IMR-90 (cell line): Measurements from ENCODE around the gene PDZRN3. TPM values are rescaled to one million over a fixed set of nuclear protein-coding genes. Genes with fewer than 3 reads are reported as not detected.

ENCODE experiments used
- ATAC-seq: fragments of 200-7000 bp; cut with Tn5 transposase; 2 replicates; pipeline ENCODE4 v1.9.1; 2020; ENCODE audit warnings: low read depth, mild to moderate bottlenecking, moderate library complexity
- BruUV-seq: library from RNA; stranded (reverse); fragments of 400-500 nt; replicated peaks from 2 replicates; lab custom pipeline; 2021; lab: Mats Ljungman, UMichigan
- CTCF ChIA-PET: fragments of 300-600 bp; formaldehyde crosslinking; extraction: SDS; loops from one replicate; lab custom pipeline; 2021; ENCODE audit warnings: antibody characterized with exemption; lab: Yijun Ruan, JAX
- POLR2A ChIA-PET: fragments of 300-600 bp; sonication (Branson Sonifier 250); formaldehyde crosslinking; loops from one replicate; lab custom pipeline; 2022; ENCODE audit warnings: antibody characterized with exemption; ENCODE audit not compliant: unreplicated experiment; lab: Charles Lee
- DNase-seq: peaks from one replicate; pipeline ENCODE4 v3.0.0; 2013
- H2AFZ ChIP-seq: replicated peaks from 2 replicates; pipeline ENCODE3; 2013; ENCODE audit warnings: low read length, mild to moderate bottlenecking; ENCODE audit not compliant: poor library complexity
- H2AK5ac ChIP-seq: 2 replicates; pipeline ENCODE4 v1.6.1; 2013; ENCODE audit warnings: low read depth, low read length, inconsistent platforms
- H2AK9ac ChIP-seq: replicated peaks from 2 replicates; pipeline ENCODE3; 2013; ENCODE audit warnings: mild to moderate bottlenecking, low read depth, low read length, moderate library complexity; ENCODE audit not compliant: poor library complexity
- H2BK120ac ChIP-seq: 2 replicates; pipeline ENCODE4 v1.6.1; 2013; ENCODE audit warnings: low read depth, low read length, inconsistent platforms
- H2BK15ac ChIP-seq: 3 replicates; pipeline ENCODE4 v1.6.1; 2013; ENCODE audit warnings: low read depth, low read length, inconsistent platforms
- H2BK20ac ChIP-seq: 2 replicates; pipeline ENCODE4 v1.6.1; 2013; ENCODE audit warnings: low read depth, mild to moderate bottlenecking, inconsistent platforms, low read length, moderate library complexity
- H2BK5ac ChIP-seq: 2 replicates; pipeline ENCODE4 v1.6.1; 2013; ENCODE audit warnings: mild to moderate bottlenecking, low read depth, low read length, inconsistent platforms; ENCODE audit not compliant: poor library complexity, severe bottlenecking
- H3K14ac ChIP-seq: replicated peaks from 2 replicates; pipeline ENCODE4 v1.6.1; 2013; ENCODE audit warnings: low read depth, low read length, inconsistent platforms
- H3K18ac ChIP-seq: 2 replicates; pipeline ENCODE4 v1.6.1; 2013; ENCODE audit warnings: low read depth, low read length, control low read depth
- H3K23ac ChIP-seq: 2 replicates; pipeline ENCODE4 v1.6.1; 2013; ENCODE audit warnings: low read depth, low read length, inconsistent platforms
- H3K27ac ChIP-seq: 2 replicates; pipeline ENCODE4 v1.5.1; 2013; ENCODE audit warnings: mild to moderate bottlenecking, control low read depth, low read length; ENCODE audit not compliant: insufficient read depth
- H3K27me3 ChIP-seq: 2 replicates; pipeline ENCODE4 v1.6.1; 2013; ENCODE audit warnings: low read length; ENCODE audit not compliant: control insufficient read depth, insufficient read depth
- H3K36me3 ChIP-seq: 2 replicates; pipeline ENCODE4 v1.6.1; 2013; ENCODE audit warnings: low read length, mixed read lengths; ENCODE audit not compliant: control insufficient read depth, insufficient read depth
- H3K4ac ChIP-seq: 2 replicates; pipeline ENCODE4 v1.6.1; 2013; ENCODE audit warnings: low read depth, low read length, inconsistent platforms
- H3K4me1 ChIP-seq: 2 replicates; pipeline ENCODE4 v1.6.1; 2013; ENCODE audit warnings: low read length, mixed read lengths; ENCODE audit not compliant: control insufficient read depth, insufficient read depth
- H3K4me2 ChIP-seq: 2 replicates; pipeline ENCODE4 v1.6.1; 2013; ENCODE audit warnings: low read depth, mild to moderate bottlenecking, control low read depth, low read length, moderate library complexity
- H3K4me3 ChIP-seq: 2 replicates; pipeline ENCODE4 v1.5.1; 2013; ENCODE audit warnings: low read depth, mild to moderate bottlenecking, control low read depth, low read length, moderate library complexity; ENCODE audit not compliant: insufficient read depth
- H3K56ac ChIP-seq: 2 replicates; pipeline ENCODE4 v1.6.1; 2013; ENCODE audit warnings: low read length, inconsistent platforms; ENCODE audit not compliant: insufficient read depth; ENCODE audit errors: extremely low read depth
- H3K79me1 ChIP-seq, 2 experiments: 2 replicates each; pipeline ENCODE4 v1.6.1; 2013; ENCODE audit warnings: low read length in 2 of 2, inconsistent platforms in 1 of 2, low read depth in 1 of 2
- H3K9ac ChIP-seq: 2 replicates; pipeline ENCODE4 v1.6.1; 2013; ENCODE audit warnings: low read depth, low read length, control low read depth
- H3K9me1 ChIP-seq: 2 replicates; pipeline ENCODE4 v1.6.1; 2013; ENCODE audit warnings: low read length, inconsistent platforms; ENCODE audit not compliant: insufficient read depth
- H3K9me3 ChIP-seq: 2 replicates; pipeline ENCODE4 v1.6.1; 2013; ENCODE audit warnings: low read length; ENCODE audit not compliant: control insufficient read depth, insufficient read depth
- H4K20me1 ChIP-seq: 2 replicates; pipeline ENCODE4 v1.6.1; 2013; ENCODE audit warnings: low read length, inconsistent platforms; ENCODE audit not compliant: insufficient read depth
- H4K5ac ChIP-seq: 2 replicates; pipeline ENCODE4 v1.6.1; 2013; ENCODE audit warnings: mild to moderate bottlenecking, low read depth, low read length, control low read depth
- H4K8ac ChIP-seq, 2 experiments: 2 replicates each; pipeline ENCODE4 v1.6.1; 2013; ENCODE audit warnings: low read depth in 2 of 2, low read length in 2 of 2, control low read depth in 1 of 2, inconsistent platforms in 1 of 2
- H4K91ac ChIP-seq: 2 replicates; pipeline ENCODE4 v1.6.1; 2013; ENCODE audit warnings: low read depth, low read length, inconsistent platforms; ENCODE audit not compliant: insufficient read depth
- BHLHE40 ChIP-seq: fragments of 150-350 bp; IDR thresholded peaks from 2 replicates; pipeline ENCODE4 v1.6.1; 2016; ENCODE audit warnings: mild to moderate bottlenecking, low read depth, low read length
- CEBPB ChIP-seq: IDR thresholded peaks from 2 replicates; pipeline ENCODE4 v1.6.1; 2012; ENCODE audit warnings: low read depth, low read length, improper control_type of control experiment
- CHD1 ChIP-seq: IDR thresholded peaks from 2 replicates; pipeline ENCODE4 v1.6.1; 2012; ENCODE audit warnings: low read depth, low read length, improper control_type of control experiment
- FOS ChIP-seq: fragments of 150-350 bp; IDR thresholded peaks from 2 replicates; pipeline ENCODE4 v1.6.1; 2016; ENCODE audit warnings: low read depth, low read length
- MAFK ChIP-seq: IDR thresholded peaks from 2 replicates; pipeline ENCODE4 v1.6.1; 2012; ENCODE audit warnings: low read depth, low read length, improper control_type of control experiment
- MAZ ChIP-seq: IDR thresholded peaks from 2 replicates; pipeline ENCODE4 v1.6.1; 2012; ENCODE audit warnings: low read depth, mild to moderate bottlenecking, low read length, improper control_type of control experiment, moderate library complexity, borderline replicate concordance
- MXI1 ChIP-seq: IDR thresholded peaks from 2 replicates; pipeline ENCODE4 v1.6.1; 2012; ENCODE audit warnings: low read depth, mild to moderate bottlenecking, low read length, moderate library complexity, borderline replicate concordance
- NFE2L2 ChIP-seq: fragments of 150-350 bp; IDR thresholded peaks from 2 replicates; pipeline ENCODE4 v1.6.1; 2016; ENCODE audit warnings: low read depth, mild to moderate bottlenecking, low read length
- POLR2A ChIP-seq: IDR thresholded peaks from 2 replicates; pipeline ENCODE4 v1.6.1; 2012; ENCODE audit warnings: mild to moderate bottlenecking, low read depth, low read length
- RAD21 ChIP-seq: IDR thresholded peaks from 2 replicates; pipeline ENCODE4 v1.6.1; 2012; ENCODE audit warnings: low read length, improper control_type of control experiment
- RCOR1 ChIP-seq: IDR thresholded peaks from 2 replicates; pipeline ENCODE4 v1.6.1; 2012; ENCODE audit warnings: mild to moderate bottlenecking, low read length, improper control_type of control experiment; ENCODE audit not compliant: insufficient replicate concordance
- RFX5 ChIP-seq: IDR thresholded peaks from 2 replicates; pipeline ENCODE4 v1.8.0; 2012; ENCODE audit warnings: low read depth, mild to moderate bottlenecking, low read length, moderate library complexity
- WGBS, 2 experiments: methylation state at CpG; one replicate each; pipeline versions ENCODE4 v1.1.5 to v1.1.7; 2013; ENCODE audit warnings: missing lambda C conversion rate in 2 of 2; ENCODE audit not compliant: insufficient read length in 1 of 2; ENCODE audit errors: extremely low coverage in 2 of 2; 5-methylcytosine and 5-hydroxymethylcytosine counted together
- dilution Hi-C: fragments of 300-500 bp; cut with HindIII; formaldehyde crosslinking; loops from one replicate; pipeline ENCODE4 v1.14.3; 2018; ENCODE audit warnings: low sequenced_read_pairs; ENCODE audit not compliant: unreplicated experiment
- in situ Hi-C: fragments of 300-500 bp; cut with MboI; formaldehyde crosslinking; loops from 3 replicates; pipeline ENCODE4 v1.14.3; 2019; ENCODE audit warnings: low sequenced_read_pairs, inconsistent platforms, mixed read lengths
- intact Hi-C: fragments of 100-400 bp; cut with micrococcal nuclease; formaldehyde crosslinking; loops from 2 replicates; pipeline ENCODE4 v1.10.0; 2022
- polyA plus RNA-seq, 3 experiments: library from polyadenylated mRNA; depleted of rRNA; stranded (reverse); fragments of >200 nt; gene quantifications; 2 replicates each; pipeline ENCODE4 v1.2.3, GENCODE V29; 2012; ENCODE audit warnings: low replicate concordance in 1 of 3
- total RNA-seq: library from RNA; depleted of rRNA; stranded (reverse); fragments of >200 nt; gene quantifications from 2 replicates; pipeline ENCODE4 v1.2.3, GENCODE V29; 2012
- TF ChIP-seq, protein P1 (sequence below): conservative IDR thresholded peaks from 2 replicates; pipeline ENCODE4 v1.5.1; 2012; ENCODE audit warnings: mild to moderate bottlenecking, low read depth, low read length, improper control_type of control experiment
- TF ChIP-seq, protein P2 (sequence below): fragments of 150-350 bp; IDR thresholded peaks from 2 replicates; pipeline ENCODE4 v1.6.1; 2016; ENCODE audit warnings: low read depth, mild to moderate bottlenecking, low read length, moderate library complexity, borderline replicate concordance
- TF ChIP-seq, protein P3 (sequence below): fragments of 150-350 bp; IDR thresholded peaks from 2 replicates; pipeline ENCODE4 v1.6.1; 2017; ENCODE audit warnings: mild to moderate bottlenecking, antibody characterized with exemption, low read length, low read depth

Gene PDZRN3
- total and polyA plus RNA-seq, 2 of the 4 experiments (the other 2 are of a cell fraction), result 9.4 to 17.0 TPM

DNA sequence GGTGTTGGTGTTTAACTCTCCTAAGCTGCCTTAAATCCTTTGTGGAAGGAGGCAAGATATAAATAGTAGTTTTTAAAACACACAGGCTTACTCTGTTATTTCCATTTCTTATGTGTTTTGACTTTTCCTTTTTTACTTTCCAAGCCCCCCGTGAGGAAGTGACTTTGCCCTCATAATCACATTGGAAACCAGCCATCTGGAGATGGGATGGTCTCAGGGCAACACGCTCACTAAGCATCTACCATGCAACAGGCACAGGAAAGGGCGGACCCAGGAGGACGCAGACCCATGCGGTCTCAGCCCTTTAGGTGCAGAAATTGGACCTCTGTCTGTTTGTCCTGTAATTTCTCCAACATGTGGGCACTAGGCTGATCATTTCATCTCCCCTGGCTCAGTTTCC lies 115.7 kb downstream of the PDZRN3 start:
- H3K9ac ChIP-seq, result 0 out of 2 replicates have a peak overlapping the region, but pooled peaks have one; percentile 13
- DNase-seq, result no peak
- no peak overlapping the region for H2AFZ ChIP-seq
- peak overlapping the region; percentile 73 for H2AK5ac ChIP-seq
- H3K27ac ChIP-seq, result peak overlapping the region; percentile 81; the same call in 1 of the 2 replicates
- peak overlapping the region; percentile 70 for H3K4ac ChIP-seq
- CTCF ChIA-PET, result interaction anchor here (1.0 to 2.3 kb wide), 7 partner anchors 38 to 339 kb away, joined by 4 to 12 read pairs (median 4); no protein-coding TSS in a partner anchor
- POLR2A ChIA-PET, result no interaction called here
- H4K20me1 ChIP-seq, result no peaks in the 10 kb centered on the region
- H3K27me3 ChIP-seq, result no peaks in the 10 kb centered on the region
- peak overlapping the region; percentile 15; the same call in 1 of the 2 replicates for H2BK20ac ChIP-seq
- H4K8ac ChIP-seq, result peak overlapping the region; percentile 20 to 77
- H3K4me1 ChIP-seq, result peaks cover 34% of the 10 kb centered on the region
- no peaks in the 10 kb centered on the region for H3K9me3 ChIP-seq
- ATAC-seq, result no peak
- in situ Hi-C loops, result loop anchor here (10.0 to 25.0 kb wide), 2 partner anchors 103 to 336 kb away; partner anchors contain the start of gene PDZRN3
- H4K91ac ChIP-seq, result peak overlapping the region; percentile 83
- no peak overlapping the region for H3K4me3 ChIP-seq
- BruUV-seq, result no TSS peak
- peak overlapping the region; percentile 51; the same call in 2 of the 3 replicates for H2BK15ac ChIP-seq
- no peak overlapping the region for H2BK5ac ChIP-seq
- H2BK120ac ChIP-seq, result peak overlapping the region; percentile 80
- peaks cover 12% of the 10 kb centered on the region for H3K9me1 ChIP-seq
- peak overlapping the region; percentile 87 for H3K18ac ChIP-seq
- dilution Hi-C loops, result loop anchor here (25.0 kb wide), 1 partner anchor 103 kb away; the partner anchor contains the start of gene PDZRN3
- peak overlapping the region; percentile 93 for H4K5ac ChIP-seq
- H2AK9ac ChIP-seq, result no peak overlapping the region
- peaks cover 9 to 31% of the 10 kb centered on the region in 2 experiments for H3K79me1 ChIP-seq
- no CpG with 5 or more reads among the region's 5 CpGs for WGBS, 2 experiments
- no peak overlapping the region; the same call in 1 of the 2 replicates for H3K4me2 ChIP-seq
- 0 out of 2 replicates have a peak overlapping the region, but pooled peaks have one; percentile 4 for H3K56ac ChIP-seq
- peak overlapping the region; percentile 57; the same call in 1 of the 2 replicates for H3K23ac ChIP-seq
- H3K36me3 ChIP-seq, result no peaks in the 10 kb centered on the region
- intact Hi-C loops, result loop anchor here (5.0 kb wide), 2 partner anchors 218 to 358 kb away; no protein-coding TSS in a partner anchor
- peak overlapping the region; percentile 41; the same call in 1 of the 2 replicates for H3K14ac ChIP-seq
- no peak for TF ChIP-seq POLR2A
- no peak for TF ChIP-seq MXI1
- TF ChIP-seq, protein P1, sequence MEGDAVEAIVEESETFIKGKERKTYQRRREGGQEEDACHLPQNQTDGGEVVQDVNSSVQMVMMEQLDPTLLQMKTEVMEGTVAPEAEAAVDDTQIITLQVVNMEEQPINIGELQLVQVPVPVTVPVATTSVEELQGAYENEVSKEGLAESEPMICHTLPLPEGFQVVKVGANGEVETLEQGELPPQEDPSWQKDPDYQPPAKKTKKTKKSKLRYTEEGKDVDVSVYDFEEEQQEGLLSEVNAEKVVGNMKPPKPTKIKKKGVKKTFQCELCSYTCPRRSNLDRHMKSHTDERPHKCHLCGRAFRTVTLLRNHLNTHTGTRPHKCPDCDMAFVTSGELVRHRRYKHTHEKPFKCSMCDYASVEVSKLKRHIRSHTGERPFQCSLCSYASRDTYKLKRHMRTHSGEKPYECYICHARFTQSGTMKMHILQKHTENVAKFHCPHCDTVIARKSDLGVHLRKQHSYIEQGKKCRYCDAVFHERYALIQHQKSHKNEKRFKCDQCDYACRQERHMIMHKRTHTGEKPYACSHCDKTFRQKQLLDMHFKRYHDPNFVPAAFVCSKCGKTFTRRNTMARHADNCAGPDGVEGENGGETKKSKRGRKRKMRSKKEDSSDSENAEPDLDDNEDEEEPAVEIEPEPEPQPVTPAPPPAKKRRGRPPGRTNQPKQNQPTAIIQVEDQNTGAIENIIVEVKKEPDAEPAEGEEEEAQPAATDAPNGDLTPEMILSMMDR, result no peak
- TF ChIP-seq CHD1, result no peak
- no peak for TF ChIP-seq RFX5
- TF ChIP-seq NFE2L2, result no peak
- no peak for TF ChIP-seq MAFK
- TF ChIP-seq RAD21, result no peak
- TF ChIP-seq, protein P2, sequence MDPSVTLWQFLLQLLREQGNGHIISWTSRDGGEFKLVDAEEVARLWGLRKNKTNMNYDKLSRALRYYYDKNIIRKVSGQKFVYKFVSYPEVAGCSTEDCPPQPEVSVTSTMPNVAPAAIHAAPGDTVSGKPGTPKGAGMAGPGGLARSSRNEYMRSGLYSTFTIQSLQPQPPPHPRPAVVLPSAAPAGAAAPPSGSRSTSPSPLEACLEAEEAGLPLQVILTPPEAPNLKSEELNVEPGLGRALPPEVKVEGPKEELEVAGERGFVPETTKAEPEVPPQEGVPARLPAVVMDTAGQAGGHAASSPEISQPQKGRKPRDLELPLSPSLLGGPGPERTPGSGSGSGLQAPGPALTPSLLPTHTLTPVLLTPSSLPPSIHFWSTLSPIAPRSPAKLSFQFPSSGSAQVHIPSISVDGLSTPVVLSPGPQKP, result no peak
- TF ChIP-seq FOS, result no peak
- no peak for TF ChIP-seq RCOR1
- TF ChIP-seq, protein P3, sequence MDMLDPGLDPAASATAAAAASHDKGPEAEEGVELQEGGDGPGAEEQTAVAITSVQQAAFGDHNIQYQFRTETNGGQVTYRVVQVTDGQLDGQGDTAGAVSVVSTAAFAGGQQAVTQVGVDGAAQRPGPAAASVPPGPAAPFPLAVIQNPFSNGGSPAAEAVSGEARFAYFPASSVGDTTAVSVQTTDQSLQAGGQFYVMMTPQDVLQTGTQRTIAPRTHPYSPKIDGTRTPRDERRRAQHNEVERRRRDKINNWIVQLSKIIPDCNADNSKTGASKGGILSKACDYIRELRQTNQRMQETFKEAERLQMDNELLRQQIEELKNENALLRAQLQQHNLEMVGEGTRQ, result no peak
- no peak for TF ChIP-seq CEBPB
- TF ChIP-seq MAZ, result no peak
- TF ChIP-seq BHLHE40, result no peak
